Mesodermal cell (in vitro differentiated cells): ENCODE data around the gene BPIFB6.

Experiments
- H3K27ac ChIP-seq: 2 replicates; pipeline ENCODE4 v1.7.0; 2013; ENCODE audit warnings: mild to moderate bottlenecking, low read depth, low read length, moderate library complexity; ENCODE audit not compliant: severe bottlenecking
- H3K36me3 ChIP-seq: 2 replicates; pipeline ENCODE4 v1.7.1; 2013; ENCODE audit warnings: mild to moderate bottlenecking, low read length, moderate library complexity; ENCODE audit not compliant: control insufficient read depth, insufficient read depth
- H3K4me1 ChIP-seq: one replicate; pipeline ENCODE4 v1.7.1; 2013; ENCODE audit warnings: mild to moderate bottlenecking, low read length; ENCODE audit not compliant: insufficient read depth, control insufficient read depth, poor library complexity, severe bottlenecking
- H3K4me3 ChIP-seq: 2 replicates; pipeline ENCODE4 v1.7.0; 2013; ENCODE audit warnings: low read length, control low read depth, mild to moderate bottlenecking; ENCODE audit not compliant: insufficient read depth, poor library complexity, severe bottlenecking; ENCODE audit errors: extremely low read depth
- H3K9me3 ChIP-seq: 2 replicates; pipeline ENCODE4 v1.7.1; 2013; ENCODE audit warnings: mild to moderate bottlenecking, low read length, moderate library complexity; ENCODE audit not compliant: control insufficient read depth
- WGBS, 2 experiments: methylation state at CpG; one replicate each; pipeline ENCODE4 v1.1.5; 2013; ENCODE audit warnings: missing lambda C conversion rate in 2 of 2; ENCODE audit not compliant: insufficient coverage in 2 of 2; 5-methylcytosine and 5-hydroxymethylcytosine counted together

BPIFB6 gene

DNA sequence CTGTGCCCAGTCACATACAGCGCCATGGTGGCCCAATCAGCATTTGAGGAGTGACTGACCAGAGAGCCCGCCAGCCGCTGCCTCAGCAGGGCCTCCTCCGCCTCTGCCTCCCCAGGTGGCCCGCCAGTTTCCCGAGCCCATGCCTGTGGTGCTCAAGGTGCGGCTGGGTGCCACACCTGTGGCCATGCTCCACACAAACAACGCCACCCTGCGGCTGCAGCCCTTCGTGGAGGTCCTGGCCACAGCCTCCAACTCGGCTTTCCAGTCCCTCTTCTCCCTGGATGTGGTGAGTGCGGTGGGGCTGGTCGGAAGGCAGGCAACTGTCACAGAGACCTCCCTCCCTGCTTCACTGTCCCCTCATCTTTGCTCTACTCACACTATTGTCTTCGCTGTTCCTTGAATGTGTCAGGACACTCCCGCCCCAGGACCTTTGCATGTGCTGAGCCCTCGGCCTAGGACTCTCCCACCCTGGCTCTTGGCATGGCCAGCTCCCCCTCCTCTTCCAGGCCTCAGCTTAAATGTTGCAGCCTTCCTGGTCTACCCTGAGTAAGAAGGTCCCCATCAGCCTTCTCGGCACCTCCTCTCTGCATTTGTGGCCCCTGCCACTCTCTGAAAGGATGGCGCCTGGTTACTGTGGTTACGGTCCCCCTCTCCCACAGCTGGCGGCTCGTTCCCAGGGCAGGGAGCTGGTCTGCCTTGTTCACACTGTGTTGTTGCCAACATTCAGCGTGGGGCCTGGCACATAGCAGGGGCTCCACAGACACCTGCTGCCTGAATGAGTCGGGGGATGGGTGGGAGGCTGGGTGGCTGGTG, 11.8 kb upstream of the BPIFB6 start:
- Histone ChIP-seq H3K4me1 (no peaks in the 10 kb centered on the region), H3K4me3 (no peak overlapping the region), H3K36me3 (no peaks in the 10 kb centered on the region), H3K27ac (no peak overlapping the region), H3K9me3 (no peaks in the 10 kb centered on the region)
- 90 to 92% methylated on average over 16 to 23 of the region's 23 CpGs for WGBS, 2 experiments

DNA sequence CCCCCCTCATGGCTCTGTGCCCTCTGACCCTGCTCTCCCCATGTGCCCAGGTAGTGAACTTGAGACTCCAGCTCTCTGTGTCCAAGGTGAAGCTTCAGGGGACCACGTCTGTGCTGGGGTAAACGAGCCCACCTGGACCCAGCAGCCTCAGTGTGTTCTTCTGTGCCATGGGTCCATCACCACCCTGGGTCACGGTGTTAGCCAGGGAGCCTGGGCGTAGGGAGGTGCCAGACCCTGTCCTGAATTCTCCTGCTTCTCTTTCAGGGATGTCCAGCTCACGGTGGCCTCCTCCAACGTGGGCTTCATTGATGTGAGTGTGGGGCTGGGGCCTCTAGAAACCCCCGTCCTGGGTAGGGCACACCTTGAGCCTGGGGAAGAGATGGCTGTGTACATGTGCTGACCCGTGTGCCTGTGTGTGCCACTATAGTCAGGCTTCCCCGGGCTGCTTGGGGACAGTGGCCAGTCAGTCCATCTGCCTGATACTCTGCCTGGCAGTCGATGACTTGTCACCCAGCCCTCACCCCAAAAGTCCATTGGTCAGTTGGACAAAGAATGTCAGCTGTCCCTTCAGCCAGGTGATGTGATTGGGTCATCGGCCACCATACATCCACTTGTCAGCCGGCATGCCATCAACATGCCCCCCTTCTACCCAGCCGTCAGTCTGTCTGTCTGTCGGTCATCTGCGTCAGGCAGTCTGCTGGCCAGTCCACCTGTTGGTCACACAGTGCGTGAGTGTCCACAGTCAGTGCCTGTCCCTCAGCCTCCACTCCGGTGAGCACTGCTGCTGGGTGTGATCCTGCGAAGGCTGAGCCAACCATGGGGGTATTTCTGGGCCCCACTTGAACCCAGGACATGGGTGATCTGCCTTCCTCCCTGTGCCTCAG, 10.9 kb upstream of the BPIFB6 start:
- no peak overlapping the region for H3K4me3 ChIP-seq
- H3K4me1 ChIP-seq = no peaks in the 10 kb centered on the region
- no peaks in the 10 kb centered on the region for H3K36me3 ChIP-seq
- no peaks in the 10 kb centered on the region for H3K9me3 ChIP-seq
- H3K27ac ChIP-seq = no peak overlapping the region
- 93 to 94% methylated on average over 17 to 18 of the region's 18 CpGs for WGBS, 2 experiments

DNA sequence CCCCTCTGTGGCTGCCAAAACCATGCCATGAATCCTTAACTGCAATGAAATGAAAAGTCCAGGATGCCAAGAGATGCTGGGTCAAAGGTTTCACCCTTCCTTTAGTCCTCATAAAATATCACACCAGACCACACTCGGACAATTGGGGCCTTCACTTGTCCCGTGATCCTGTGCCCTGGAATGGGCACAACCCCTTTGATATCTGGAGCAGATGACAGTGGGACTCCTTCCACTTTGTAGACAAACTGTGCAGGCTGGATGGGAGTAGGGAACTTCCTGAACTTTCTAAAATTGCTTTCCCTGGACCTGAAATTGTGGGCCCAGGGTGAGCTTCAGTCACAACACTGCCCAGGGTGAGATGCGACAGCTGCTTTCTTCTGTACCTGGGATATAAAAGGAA, 9.6 kb upstream of the BPIFB6 start:
- Histone ChIP-seq H3K36me3 (no peaks in the 10 kb centered on the region), H3K4me3 (no peak overlapping the region), H3K9me3 (no peaks in the 10 kb centered on the region), H3K27ac (no peak overlapping the region), H3K4me1 (no peaks in the 10 kb centered on the region)
- WGBS, 2 experiments = 77 to 84% methylated on average over 3 of the region's 3 CpGs

DNA sequence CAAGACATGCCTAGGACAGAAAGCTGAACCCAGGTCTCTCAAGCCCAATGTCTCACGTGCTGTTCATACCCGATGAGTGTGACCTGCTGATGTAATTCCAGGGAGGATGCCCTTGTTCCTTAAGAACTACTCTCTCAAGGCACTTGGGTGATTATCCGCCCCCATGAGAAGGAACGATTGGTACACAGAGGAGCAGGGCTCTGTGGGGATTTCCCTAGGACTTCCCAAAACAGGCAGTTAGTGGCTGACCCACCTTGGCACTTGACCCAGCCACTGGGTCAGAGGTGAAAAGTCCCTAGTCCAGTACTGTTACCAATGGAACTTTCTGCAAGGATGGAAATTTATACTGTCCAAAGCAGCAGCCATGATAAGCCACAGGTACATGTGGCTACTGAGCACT, 9.2 kb upstream of the BPIFB6 start:
- Histone ChIP-seq H3K4me3 (no peak overlapping the region), H3K4me1 (no peaks in the 10 kb centered on the region), H3K27ac (no peak overlapping the region), H3K9me3 (no peaks in the 10 kb centered on the region), H3K36me3 (no peaks in the 10 kb centered on the region)
- 86 to 95% methylated on average over 3 to 4 of the region's 4 CpGs for WGBS, 2 experiments

DNA sequence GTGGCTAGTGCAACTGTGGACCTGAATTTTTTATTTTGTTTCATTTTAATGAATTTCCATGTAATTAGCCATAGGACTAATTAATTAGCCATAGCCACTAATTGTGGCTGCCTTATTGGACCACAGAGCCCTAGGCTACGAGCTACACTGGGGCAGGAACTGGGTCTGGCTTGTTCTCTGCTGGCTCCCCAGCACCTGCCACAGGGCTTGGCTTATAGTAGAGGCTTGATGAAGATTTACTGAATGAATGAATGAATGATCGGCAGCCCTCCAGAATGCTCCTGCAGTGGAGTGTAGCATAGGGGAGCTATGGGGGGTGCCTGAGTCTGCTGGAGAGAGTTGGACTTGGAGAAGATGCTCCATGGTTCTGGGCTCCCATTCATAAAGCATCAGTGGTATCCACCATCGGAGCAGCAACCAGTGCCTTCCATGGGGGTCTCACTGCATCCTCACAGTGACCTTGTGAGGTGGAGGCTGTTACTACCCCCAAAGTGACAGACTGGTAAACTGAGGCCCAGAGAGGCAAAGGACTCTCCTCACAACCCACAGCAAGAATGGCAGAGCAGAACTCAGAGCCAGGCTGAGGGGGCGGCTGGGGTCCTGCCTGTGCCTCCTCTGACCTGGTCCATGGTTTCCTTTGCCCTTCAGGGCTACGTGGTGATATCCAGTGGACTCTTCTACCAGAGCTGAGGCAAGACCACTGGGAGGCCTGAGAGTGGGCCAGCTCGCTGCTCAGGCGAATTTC, 8.6 kb upstream of the BPIFB6 start:
- Histone ChIP-seq H3K4me3 (no peak overlapping the region), H3K36me3 (no peaks in the 10 kb centered on the region), H3K9me3 (no peaks in the 10 kb centered on the region), H3K27ac (no peak overlapping the region), H3K4me1 (no peaks in the 10 kb centered on the region)
- WGBS, 2 experiments = 85 to 90% methylated on average over 6 of the region's 7 CpGs

DNA sequence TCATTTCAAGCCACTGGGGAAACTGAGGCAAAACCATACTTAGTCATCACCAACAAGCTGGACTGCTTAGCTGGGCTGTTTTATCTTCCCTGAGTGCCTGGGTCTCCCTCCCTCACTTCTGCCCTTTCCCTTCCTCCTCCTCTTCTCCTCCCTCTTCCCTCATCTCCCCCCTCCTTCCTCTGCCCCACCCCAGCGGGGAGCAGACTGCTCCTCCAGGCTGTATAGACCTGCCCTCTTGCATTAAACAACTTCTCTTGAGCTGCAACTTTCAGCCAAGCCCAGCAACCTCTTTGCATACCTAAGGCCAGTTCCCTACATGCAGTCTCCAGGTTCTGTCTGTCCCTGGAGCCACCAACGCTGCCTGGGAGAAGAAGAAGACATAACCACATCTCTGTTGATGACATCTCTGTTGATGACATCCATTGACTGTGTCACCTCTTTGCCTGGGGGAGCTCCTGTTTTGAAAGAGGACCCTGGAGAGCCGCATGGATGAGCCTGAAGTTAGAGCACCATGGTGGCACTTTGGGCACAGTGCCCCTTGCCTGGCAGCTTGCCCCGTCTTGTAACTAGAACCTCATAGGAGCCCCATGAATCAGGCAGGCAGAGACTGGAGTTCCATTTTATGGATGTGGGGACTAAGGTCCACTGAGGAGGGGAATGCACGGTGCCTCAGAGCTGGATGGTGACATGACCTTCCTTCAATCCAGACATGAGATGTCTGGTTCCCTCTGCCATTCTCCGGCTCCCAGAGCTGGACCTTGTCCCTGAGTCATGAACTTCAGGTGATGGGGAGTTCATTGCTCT, 7.8 kb upstream of the BPIFB6 start:
- Histone ChIP-seq H3K9me3 (no peaks in the 10 kb centered on the region), H3K4me3 (no peak overlapping the region), H3K27ac (no peak overlapping the region), H3K36me3 (no peaks in the 10 kb centered on the region), H3K4me1 (no peaks in the 10 kb centered on the region)
- WGBS, 2 experiments = 76 to 77% methylated on average over 5 of the region's 6 CpGs

DNA sequence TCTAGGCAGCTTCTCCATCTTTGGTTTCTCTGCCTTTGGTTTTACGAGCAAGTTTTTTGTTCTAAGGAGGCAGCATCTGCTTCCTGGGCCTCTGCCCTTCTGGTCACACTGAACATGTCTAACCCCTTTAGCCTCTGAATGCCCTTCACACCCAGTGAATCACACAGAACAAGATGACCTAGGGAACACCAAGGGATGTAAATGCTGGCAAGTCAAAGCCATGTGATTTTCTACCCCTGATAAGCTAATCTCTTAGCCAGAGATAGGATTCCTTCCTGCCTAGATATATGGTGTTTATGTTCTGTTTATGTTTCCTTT, 7.2 kb upstream of the BPIFB6 start:
- WGBS, 2 experiments = 82 to 100% methylated on average over 1 of the region's 1 CpG
- no peak overlapping the region for H3K4me3 ChIP-seq
- no peaks in the 10 kb centered on the region for H3K4me1 ChIP-seq
- H3K27ac ChIP-seq = no peak overlapping the region
- no peaks in the 10 kb centered on the region for H3K36me3 ChIP-seq
- no peaks in the 10 kb centered on the region for H3K9me3 ChIP-seq

DNA sequence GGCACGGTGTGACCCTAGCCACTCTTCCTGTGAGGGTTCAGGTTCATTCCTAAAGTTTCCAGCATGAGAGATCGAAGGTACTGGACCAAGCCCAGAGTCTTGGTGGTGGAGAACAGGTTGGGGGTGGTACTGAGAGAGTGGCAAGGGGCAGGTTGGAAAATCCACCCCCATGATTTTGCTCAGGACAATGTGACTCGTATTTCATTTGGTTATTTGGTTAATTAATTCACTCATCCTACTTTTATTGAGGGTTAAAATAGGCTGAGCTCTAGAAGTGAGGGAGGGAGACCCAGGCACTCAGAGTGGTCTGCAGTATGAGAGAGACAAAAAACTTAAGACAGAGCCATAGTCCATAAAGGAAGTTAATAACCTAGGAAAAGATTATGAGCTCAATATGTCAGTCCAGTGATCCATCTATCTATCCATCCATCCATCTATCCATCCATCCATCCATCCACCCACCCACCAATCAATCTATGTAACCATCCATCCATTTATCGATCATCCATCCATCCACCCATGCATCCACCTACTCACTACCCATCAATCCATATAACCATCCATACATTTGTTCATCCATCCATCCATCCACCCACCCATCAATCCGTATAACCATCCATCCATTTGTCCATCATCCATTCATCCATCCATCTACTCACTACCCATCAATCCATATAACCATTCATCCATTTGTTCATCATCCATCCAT, 6.7 kb upstream of the BPIFB6 start:
- WGBS, 2 experiments = 88 to 96% methylated on average over 2 to 4 of the region's 5 CpGs
- no peaks in the 10 kb centered on the region for H3K4me1 ChIP-seq
- no peaks in the 10 kb centered on the region for H3K9me3 ChIP-seq
- H3K27ac ChIP-seq = no peak overlapping the region
- no peaks in the 10 kb centered on the region for H3K36me3 ChIP-seq
- H3K4me3 ChIP-seq = no peak overlapping the region

DNA sequence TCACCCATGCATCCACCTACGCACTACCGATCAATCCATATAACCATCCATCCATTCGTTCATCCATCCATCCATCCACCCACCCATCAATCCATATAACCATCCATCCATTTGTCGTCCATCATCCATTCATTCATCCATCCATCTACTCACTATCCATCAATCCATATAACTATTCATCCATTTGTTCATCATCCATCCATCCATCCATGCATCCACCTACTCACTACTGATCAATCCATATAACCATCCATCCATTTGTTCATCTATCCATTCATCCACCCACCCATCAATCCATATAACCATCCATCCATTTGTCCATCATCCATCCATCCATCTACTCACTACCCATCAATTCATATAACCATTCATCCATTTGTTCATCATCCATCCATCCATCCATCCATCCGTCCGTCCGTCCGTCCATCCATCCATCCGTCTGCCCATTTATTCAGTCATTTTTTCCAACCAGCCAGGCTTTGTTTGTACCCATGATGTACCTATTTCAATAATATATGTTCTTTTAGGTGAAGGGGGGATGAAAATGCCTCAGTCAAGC, 6.1 kb upstream of the BPIFB6 start:
- 69 to 76% methylated on average over 8 to 9 of the region's 9 CpGs for WGBS, 2 experiments
- H3K36me3 ChIP-seq = no peaks in the 10 kb centered on the region
- no peak overlapping the region for H3K27ac ChIP-seq
- no peaks in the 10 kb centered on the region for H3K4me1 ChIP-seq
- H3K9me3 ChIP-seq = no peaks in the 10 kb centered on the region
- H3K4me3 ChIP-seq = no peak overlapping the region
